ENCODE results near the gene TM7SF2.

Gene TM7SF2

DNA sequence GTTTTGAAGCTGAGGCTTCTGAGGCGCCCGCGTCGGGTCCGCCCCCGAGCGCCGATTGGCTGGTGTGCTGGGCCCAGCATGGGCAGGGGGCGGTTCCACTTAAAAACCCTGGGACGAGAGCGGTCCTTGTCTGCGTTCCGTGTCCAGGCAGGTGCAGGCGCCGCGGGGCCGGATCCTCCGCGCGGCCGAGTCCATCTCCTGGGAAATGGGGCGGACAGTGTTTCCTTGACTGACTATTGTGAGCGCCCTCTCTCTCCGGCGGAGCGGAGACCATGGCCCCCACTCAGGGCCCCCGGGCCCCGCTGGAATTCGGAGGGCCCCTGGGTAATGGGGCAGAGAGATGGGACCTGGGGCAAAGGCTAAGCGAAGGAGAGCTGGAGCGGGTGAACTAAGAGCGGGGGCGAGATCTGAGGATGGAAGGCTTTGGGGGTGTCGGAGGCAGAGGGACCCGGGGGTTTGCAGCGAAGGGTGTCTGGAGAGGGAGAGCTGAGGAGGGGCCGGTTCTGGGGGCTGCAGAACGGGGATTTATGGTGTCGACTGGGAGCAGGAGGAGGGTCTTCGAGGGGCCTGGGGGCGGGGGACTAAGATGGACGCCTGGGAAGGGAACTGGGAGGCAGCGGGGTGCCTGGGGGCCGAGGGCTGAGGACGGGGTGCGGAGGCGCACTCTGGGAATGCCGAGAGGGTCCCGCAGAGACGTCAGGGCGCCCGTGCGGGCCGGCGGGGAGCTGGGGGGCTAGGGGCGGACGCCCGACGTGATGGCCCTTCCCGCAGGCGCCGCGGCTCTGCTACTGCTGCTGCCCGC lies at the start of gene TM7SF2:
TSS of gene TM7SF2 (plus strand) at position 129 of the 802 bp plus-strand sequence. CDS start at position 273, 144 bp downstream.
- H3K9me3 Mint-ChIP-seq, result no peaks in the 10 kb centered on the region
- no peaks in the 10 kb centered on the region for H3K27me3 Mint-ChIP-seq
- H3K27ac Mint-ChIP-seq (ENCODE audit: low read depth), result peak within 1 kb of the TSS; percentile 98
- peaks cover 33% of the 10 kb centered on the region for H3K4me1 Mint-ChIP-seq
- DNase-seq (ENCODE audit: low spot score in 2 of 2), result peak; percentile 87 to 88
- ATAC-seq (replicated peaks; ENCODE audit: extremely low read depth, poor library complexity, severe bottlenecking), result peak; percentile 72
- peaks cover 28% of the 10 kb centered on the region for H3K36me3 Mint-ChIP-seq (ENCODE audit: insufficient read depth)
- peak within 1 kb of the TSS; percentile 95 for H3K4me3 Mint-ChIP-seq

GRCh38 chr11:65063532-65063931 lies 48.1 kb upstream of the TM7SF2 start:
- Mint-ChIP-seq H3K36me3 (ENCODE audit: insufficient read depth) (no peaks in the 10 kb centered on the region), H3K9me3 (no peaks in the 10 kb centered on the region), H3K27ac (ENCODE audit: low read depth) (no peak overlapping the region), H3K27me3 (no peaks in the 10 kb centered on the region), H3K4me3 (no peak overlapping the region), H3K4me1 (no peaks in the 10 kb centered on the region)
- ATAC-seq (replicated peaks; ENCODE audit: extremely low read depth, poor library complexity, severe bottlenecking), result no peak
- no peak for DNase-seq (ENCODE audit: low spot score in 2 of 2)

- Mint-ChIP-seq H3K9me3 (no peaks in the 10 kb centered on the region), H3K4me1 (no peaks in the 10 kb centered on the region)
Measured at GRCh38 chr11:65064847-65065240, 46.8 kb upstream of the TM7SF2 start.

GRCh38 chr11:65065851-65066250 lies 45.8 kb upstream of the TM7SF2 start:
- H3K4me3 Mint-ChIP-seq, result no peak overlapping the region
- DNase-seq (ENCODE audit: low spot score in 2 of 2) (no peak), ATAC-seq (replicated peaks; ENCODE audit: extremely low read depth, poor library complexity, severe bottlenecking) (no peak)
- H3K9me3 Mint-ChIP-seq, result no peaks in the 10 kb centered on the region
- H3K27ac Mint-ChIP-seq (ENCODE audit: low read depth), result no peak overlapping the region
- H3K27me3 Mint-ChIP-seq, result no peaks in the 10 kb centered on the region
- no peaks in the 10 kb centered on the region for H3K36me3 Mint-ChIP-seq (ENCODE audit: insufficient read depth)
- no peaks in the 10 kb centered on the region for H3K4me1 Mint-ChIP-seq

More at GRCh38 chr11:65064847-65065240, 46.8 kb upstream of the TM7SF2 start:
- no peaks in the 10 kb centered on the region for H3K27me3 Mint-ChIP-seq
- no peaks in the 10 kb centered on the region for H3K36me3 Mint-ChIP-seq (ENCODE audit: insufficient read depth)
- ATAC-seq (replicated peaks; ENCODE audit: extremely low read depth, poor library complexity, severe bottlenecking) (no peak), DNase-seq (ENCODE audit: low spot score in 2 of 2) (no peak)
- H3K4me3 Mint-ChIP-seq, result no peak overlapping the region
- no peak overlapping the region for H3K27ac Mint-ChIP-seq (ENCODE audit: low read depth)

GRCh38 chr11:65066315-65066714 lies 45.4 kb upstream of the TM7SF2 start:
- Mint-ChIP-seq H3K9me3 (no peaks in the 10 kb centered on the region), H3K4me1 (no peaks in the 10 kb centered on the region), H3K27ac (ENCODE audit: low read depth) (no peak overlapping the region), H3K36me3 (ENCODE audit: insufficient read depth) (no peaks in the 10 kb centered on the region), H3K4me3 (no peak overlapping the region), H3K27me3 (no peaks in the 10 kb centered on the region)
- ATAC-seq (replicated peaks; ENCODE audit: extremely low read depth, poor library complexity, severe bottlenecking), result no peak
- no peak for DNase-seq (ENCODE audit: low spot score in 2 of 2)

- ATAC-seq (replicated peaks; ENCODE audit: extremely low read depth, poor library complexity, severe bottlenecking), result no peak
- H3K27me3 Mint-ChIP-seq, result no peaks in the 10 kb centered on the region
- no peak for DNase-seq (ENCODE audit: low spot score in 2 of 2)
- H3K27ac Mint-ChIP-seq (ENCODE audit: low read depth), result no peak overlapping the region
- no peaks in the 10 kb centered on the region for H3K4me1 Mint-ChIP-seq
- H3K9me3 Mint-ChIP-seq, result no peaks in the 10 kb centered on the region
- H3K36me3 Mint-ChIP-seq (ENCODE audit: insufficient read depth), result no peaks in the 10 kb centered on the region
- no peak overlapping the region for H3K4me3 Mint-ChIP-seq
Measured at GRCh38 chr11:65066805-65067291, 44.8 kb upstream of the TM7SF2 start.

DNA sequence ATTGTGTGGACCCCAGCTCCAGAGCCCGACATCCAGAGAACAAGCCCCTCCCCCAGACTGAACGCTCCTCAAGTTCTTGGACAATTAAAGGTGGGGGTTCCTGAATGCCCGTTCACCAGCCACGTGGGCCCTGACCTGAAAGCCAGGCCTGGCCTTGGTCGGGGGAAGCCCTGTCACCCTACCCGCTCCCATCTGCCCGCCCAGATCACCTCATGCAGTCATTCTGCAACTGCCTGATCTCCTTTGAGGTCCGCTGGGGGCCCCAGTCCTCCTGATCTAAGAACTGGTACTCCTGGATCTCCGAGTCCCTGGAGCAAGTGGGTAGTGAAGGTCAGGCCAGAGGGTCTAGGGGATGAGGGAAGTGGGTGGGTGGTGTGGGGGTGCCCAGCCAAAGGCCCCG lies 44.2 kb upstream of the TM7SF2 start:
- ATAC-seq (replicated peaks; ENCODE audit: extremely low read depth, poor library complexity, severe bottlenecking), result no peak
- Mint-ChIP-seq H3K27ac (ENCODE audit: low read depth) (no peak overlapping the region), H3K4me1 (no peaks in the 10 kb centered on the region), H3K36me3 (ENCODE audit: insufficient read depth) (no peaks in the 10 kb centered on the region), H3K9me3 (no peaks in the 10 kb centered on the region), H3K4me3 (no peak overlapping the region), H3K27me3 (no peaks in the 10 kb centered on the region)
- DNase-seq (ENCODE audit: low spot score in 2 of 2), result no peak

- H3K27ac Mint-ChIP-seq (ENCODE audit: low read depth), result no peak overlapping the region
Measured at GRCh38 chr11:65069217-65069616, 42.5 kb upstream of the TM7SF2 start.

GRCh38 chr11:65071907-65072630 lies 39.6 kb upstream of the TM7SF2 start:
- Mint-ChIP-seq H3K9me3 (no peaks in the 10 kb centered on the region), H3K27ac (ENCODE audit: low read depth) (no peak overlapping the region), H3K27me3 (no peaks in the 10 kb centered on the region), H3K4me3 (no peak overlapping the region), H3K4me1 (no peaks in the 10 kb centered on the region), H3K36me3 (ENCODE audit: insufficient read depth) (peaks cover 4% of the 10 kb centered on the region)
- ATAC-seq (replicated peaks; ENCODE audit: extremely low read depth, poor library complexity, severe bottlenecking) (no peak), DNase-seq (ENCODE audit: low spot score in 2 of 2) (no peak)

More at GRCh38 chr11:65069217-65069616, 42.5 kb upstream of the TM7SF2 start:
- no peak for DNase-seq (ENCODE audit: low spot score in 2 of 2)
- no peaks in the 10 kb centered on the region for H3K27me3 Mint-ChIP-seq
- ATAC-seq (replicated peaks; ENCODE audit: extremely low read depth, poor library complexity, severe bottlenecking), result no peak
- no peaks in the 10 kb centered on the region for H3K9me3 Mint-ChIP-seq
- no peaks in the 10 kb centered on the region for H3K36me3 Mint-ChIP-seq (ENCODE audit: insufficient read depth)
- H3K4me1 Mint-ChIP-seq, result no peaks in the 10 kb centered on the region
- H3K4me3 Mint-ChIP-seq, result no peak overlapping the region

- H3K27me3 Mint-ChIP-seq, result no peaks in the 10 kb centered on the region
- H3K9me3 Mint-ChIP-seq, result no peaks in the 10 kb centered on the region
- H3K4me1 Mint-ChIP-seq, result no peaks in the 10 kb centered on the region
- no peak overlapping the region for H3K4me3 Mint-ChIP-seq
- no peak overlapping the region for H3K27ac Mint-ChIP-seq (ENCODE audit: low read depth)
- DNase-seq (ENCODE audit: low spot score in 2 of 2) (no peak), ATAC-seq (replicated peaks; ENCODE audit: extremely low read depth, poor library complexity, severe bottlenecking) (no peak)
- peaks cover 6% of the 10 kb centered on the region for H3K36me3 Mint-ChIP-seq (ENCODE audit: insufficient read depth)
Measured at GRCh38 chr11:65072631-65072966, 39.1 kb upstream of the TM7SF2 start.

GRCh38 chr11:65077451-65077850 lies 34.2 kb upstream of the TM7SF2 start:
- ATAC-seq (replicated peaks; ENCODE audit: extremely low read depth, poor library complexity, severe bottlenecking), result no peak
- peaks cover 10% of the 10 kb centered on the region for H3K36me3 Mint-ChIP-seq (ENCODE audit: insufficient read depth)
- H3K4me3 Mint-ChIP-seq, result no peak overlapping the region
- H3K27me3 Mint-ChIP-seq, result no peaks in the 10 kb centered on the region
- no peak for DNase-seq (ENCODE audit: low spot score in 2 of 2)
- no peaks in the 10 kb centered on the region for H3K9me3 Mint-ChIP-seq
- H3K4me1 Mint-ChIP-seq, result peaks cover 11% of the 10 kb centered on the region
- no peak overlapping the region for H3K27ac Mint-ChIP-seq (ENCODE audit: low read depth)

DNA sequence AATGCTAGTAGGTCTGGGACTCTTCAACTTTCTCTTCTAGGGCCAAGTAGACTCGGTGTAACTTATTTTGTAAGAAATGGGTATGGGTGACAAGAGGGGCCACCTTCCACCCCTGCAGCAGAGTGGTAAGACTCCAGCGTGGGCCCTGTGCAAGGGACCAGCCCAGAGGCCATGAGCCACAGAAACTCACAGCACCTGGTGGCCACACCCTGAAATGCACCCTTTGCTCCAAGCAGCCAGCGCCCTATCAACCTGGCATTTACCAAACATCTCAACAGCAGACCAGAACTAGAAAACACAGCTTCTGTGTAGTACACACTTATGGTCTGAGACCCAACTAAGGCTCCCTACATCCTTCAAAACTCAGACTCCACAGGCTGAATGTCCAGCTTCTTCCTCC lies 33.5 kb upstream of the TM7SF2 start:
- DNase-seq (ENCODE audit: low spot score in 2 of 2), result peak; percentile 50 to 69
- no peak overlapping the region for H3K4me3 Mint-ChIP-seq
- H3K27ac Mint-ChIP-seq (ENCODE audit: low read depth), result peak overlapping the region; percentile 75
- no peaks in the 10 kb centered on the region for H3K9me3 Mint-ChIP-seq
- H3K27me3 Mint-ChIP-seq, result no peaks in the 10 kb centered on the region
- ATAC-seq (replicated peaks; ENCODE audit: extremely low read depth, poor library complexity, severe bottlenecking), result peak; percentile 81
- peaks cover 13% of the 10 kb centered on the region for H3K4me1 Mint-ChIP-seq
- H3K36me3 Mint-ChIP-seq (ENCODE audit: insufficient read depth), result peaks cover 10% of the 10 kb centered on the region

Data from central memory CD8-positive, alpha-beta T cell (primary cell).